ENCODE results near the gene OR2V1.
A peak's percentile ranks its signal among the peaks of the same experiment; 100 is the strongest.
"Not testable (repeated sequence)": the region's sequence is repeated elsewhere in the genome, so short reads cannot be mapped to it uniquely, and the experiment has no call there.

The OR2V1 gene

GRCh38 chr5:181160152-181160754 lies 29.3 kb upstream of the OR2V1 start:
- DNase-seq = peak; percentile 34

GRCh38 chr5:181159286-181160151 lies 28.6 kb upstream of the OR2V1 start:
- DNase-seq = peak; percentile 89

GRCh38 chr5:181158869-181159268 lies 27.9 kb upstream of the OR2V1 start:
- no peak for DNase-seq

- DNase-seq = no peak
These were observed 25.8 kb upstream of the OR2V1 start for GRCh38 chr5:181156758-181157157.

GRCh38 chr5:181153814-181154213 lies 22.8 kb upstream of the OR2V1 start:
- no peak for DNase-seq

- DNase-seq = no peak
These were observed 21.4 kb upstream of the OR2V1 start for GRCh38 chr5:181152406-181152805.

- DNase-seq = no peak
These were observed 20.2 kb upstream of the OR2V1 start for GRCh38 chr5:181151146-181151545.

- no peak for DNase-seq
These were observed 19.1 kb upstream of the OR2V1 start for GRCh38 chr5:181149806-181150733.

GRCh38 chr5:181149355-181149754 lies 18.4 kb upstream of the OR2V1 start:
- no peak for DNase-seq

- DNase-seq = not testable (repeated sequence)
These were observed 16.1 kb upstream of the OR2V1 start, which contains the start of gene OR2V2 for GRCh38 chr5:181146927-181147636. OR2V2 (plus strand) TSS chr5:181147586; CDS start chr5:181154943, 7,357 bp downstream.

GRCh38 chr5:181145133-181145532 lies 14.2 kb upstream of the OR2V1 start:
- no peak for DNase-seq

GRCh38 chr5:181142054-181142453 lies 11.1 kb upstream of the OR2V1 start:
- DNase-seq = no peak

- no peak for DNase-seq
These were observed 9.8 kb upstream of the OR2V1 start for GRCh38 chr5:181140766-181141165.

- DNase-seq = no peak
These were observed 7.3 kb upstream of the OR2V1 start for GRCh38 chr5:181138258-181138657.

GRCh38 chr5:181136361-181136955 lies 5.5 kb upstream of the OR2V1 start:
- no peak for DNase-seq

- DNase-seq = no peak
These were observed 3.3 kb upstream of the OR2V1 start for GRCh38 chr5:181134259-181134658.

GRCh38 chr5:181133610-181134231 lies 2.8 kb upstream of the OR2V1 start:
- DNase-seq = peak; percentile 56

- no peak for DNase-seq
These were observed 2.1 kb upstream of the OR2V1 start for GRCh38 chr5:181133083-181133482.

GRCh38 chr5:181131514-181131913 lies 545 bp upstream of the OR2V1 start:
- no peak for DNase-seq

- DNase-seq = not testable (repeated sequence)
These were observed 888 bp downstream of the OR2V1 start for GRCh38 chr5:181130081-181130480.

GRCh38 chr5:181129601-181130000 lies 1.4 kb downstream of the OR2V1 start:
- DNase-seq = no peak
